Measurements from ENCODE around the gene CFI.
A peak's percentile ranks its signal among the peaks of the same experiment; 100 is the strongest.

DNA sequence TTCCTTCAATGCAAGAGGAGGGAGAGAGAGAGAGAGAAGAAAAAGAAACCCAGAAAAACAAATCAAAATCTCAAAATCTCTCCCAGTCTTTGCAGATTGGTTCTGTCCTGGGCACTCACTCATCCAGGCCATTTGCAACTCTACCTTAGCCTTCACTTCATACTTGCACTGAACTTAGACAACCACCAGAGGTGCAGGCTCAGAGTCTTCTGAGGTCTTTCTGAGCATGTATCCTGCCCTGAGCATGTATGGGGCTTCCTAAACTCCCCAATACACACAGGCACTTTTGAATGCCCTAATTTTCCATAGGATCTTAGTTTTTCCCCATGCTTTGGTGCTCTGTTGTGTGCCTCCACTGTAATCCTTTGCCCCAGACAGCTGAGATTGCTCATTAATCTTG lies 2.9 kb downstream of the CFI start:
- TF ChIP-seq, protein P1, sequence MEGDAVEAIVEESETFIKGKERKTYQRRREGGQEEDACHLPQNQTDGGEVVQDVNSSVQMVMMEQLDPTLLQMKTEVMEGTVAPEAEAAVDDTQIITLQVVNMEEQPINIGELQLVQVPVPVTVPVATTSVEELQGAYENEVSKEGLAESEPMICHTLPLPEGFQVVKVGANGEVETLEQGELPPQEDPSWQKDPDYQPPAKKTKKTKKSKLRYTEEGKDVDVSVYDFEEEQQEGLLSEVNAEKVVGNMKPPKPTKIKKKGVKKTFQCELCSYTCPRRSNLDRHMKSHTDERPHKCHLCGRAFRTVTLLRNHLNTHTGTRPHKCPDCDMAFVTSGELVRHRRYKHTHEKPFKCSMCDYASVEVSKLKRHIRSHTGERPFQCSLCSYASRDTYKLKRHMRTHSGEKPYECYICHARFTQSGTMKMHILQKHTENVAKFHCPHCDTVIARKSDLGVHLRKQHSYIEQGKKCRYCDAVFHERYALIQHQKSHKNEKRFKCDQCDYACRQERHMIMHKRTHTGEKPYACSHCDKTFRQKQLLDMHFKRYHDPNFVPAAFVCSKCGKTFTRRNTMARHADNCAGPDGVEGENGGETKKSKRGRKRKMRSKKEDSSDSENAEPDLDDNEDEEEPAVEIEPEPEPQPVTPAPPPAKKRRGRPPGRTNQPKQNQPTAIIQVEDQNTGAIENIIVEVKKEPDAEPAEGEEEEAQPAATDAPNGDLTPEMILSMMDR (IDR thresholded peaks at IDR 0.05; ENCODE audit: control extremely low read depth in 1 of 3, insufficient read depth in 1 of 3, low read depth in 1 of 3, low read length in 3 of 3) = peak in 1 of 3 experiments; percentile 15; a peak in 1 of 4 replicates
- no peak for TF ChIP-seq NRF1 (IDR thresholded peaks at IDR 0.05; ENCODE audit: low read depth, low read length)
- TF ChIP-seq BRCA1 (IDR thresholded peaks at IDR 0.05; ENCODE audit: low read depth, low read length) = no peak
- TF ChIP-seq PHF8 (conservative IDR thresholded peaks at IDR 0.05; ENCODE audit: low read depth, low read length) = no peak
- TF ChIP-seq, protein P2, sequence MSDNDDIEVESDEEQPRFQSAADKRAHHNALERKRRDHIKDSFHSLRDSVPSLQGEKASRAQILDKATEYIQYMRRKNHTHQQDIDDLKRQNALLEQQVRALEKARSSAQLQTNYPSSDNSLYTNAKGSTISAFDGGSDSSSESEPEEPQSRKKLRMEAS (IDR thresholded peaks at IDR 0.05) = no peak
- no peak for TF ChIP-seq YY1 (IDR thresholded peaks at IDR 0.05; ENCODE audit: low read depth, low read length)
- TF ChIP-seq TAF1 (IDR thresholded peaks at IDR 0.05; ENCODE audit: low read depth, low read length) = no peak
- TF ChIP-seq SRF (IDR thresholded peaks at IDR 0.05; ENCODE audit: low read depth, low read length) = no peak
- no peak for TF ChIP-seq HDAC6 (IDR thresholded peaks at IDR 0.05; ENCODE audit: low read depth, low read length)
- TF ChIP-seq SP1 (IDR thresholded peaks at IDR 0.05; ENCODE audit: low read depth, low read length) = no peak

All from H1 (cell line).